Stimulated activated CD4-positive, alpha-beta T cell treated with anti-CD3 and anti-CD28 coated beads, TNF-alpha, amount 100 ng/mL, for 24 hours (primary cell): ENCODE results near the gene PRKAG1.
"Not testable (repeated sequence)": the region's sequence is repeated elsewhere in the genome, so short reads cannot be mapped to it uniquely, and the experiment has no call there.

Experiments used
- DNase-seq, 3 experiments: peaks; one replicate each; pipeline ENCODE4 v3.0.0-alpha.2; 2020; ENCODE audit warnings: low read depth in 3 of 3

PRKAG1 gene

DNA sequence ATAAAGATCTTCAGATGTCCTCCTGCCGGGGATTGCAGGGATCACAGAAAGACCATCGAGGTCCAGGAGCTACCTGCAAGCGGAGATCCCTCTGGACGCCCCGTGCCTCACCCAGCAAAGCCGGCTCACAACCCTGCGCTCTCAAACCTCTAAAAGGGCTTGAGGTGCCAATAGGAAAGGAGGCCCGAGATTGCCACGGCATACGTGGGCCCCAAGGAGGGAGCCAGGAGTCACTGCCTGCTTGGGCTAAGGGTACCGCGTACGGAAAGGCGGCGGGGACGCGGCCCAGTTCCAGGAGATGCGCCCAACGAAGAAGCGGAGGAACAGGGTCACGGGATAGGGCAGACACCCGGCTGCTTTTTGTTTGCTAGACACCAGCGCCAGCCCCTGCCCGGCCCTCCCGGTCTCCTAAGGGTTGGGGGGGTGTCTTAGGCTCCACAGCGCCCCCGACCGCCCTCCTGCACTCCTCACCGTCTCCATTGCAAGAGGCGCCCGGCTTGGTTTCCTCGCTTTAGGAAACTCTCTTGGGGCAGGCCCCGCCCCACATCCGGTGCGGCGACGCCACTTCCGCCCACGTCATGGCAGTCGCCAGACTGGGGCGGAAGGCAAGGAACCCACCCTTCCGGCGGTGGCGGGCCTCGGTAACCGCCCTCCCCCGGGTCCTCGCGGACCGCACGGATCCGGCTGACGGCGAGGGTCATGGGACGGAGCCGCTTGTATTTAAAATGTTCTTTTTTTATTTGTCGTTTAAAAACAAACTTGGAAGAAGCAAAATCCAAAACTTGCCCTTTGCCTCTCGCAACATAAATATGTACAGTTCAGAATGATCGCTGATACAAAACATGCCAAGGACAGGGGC lies at the start of gene PRKAG1:
Gene PRKAG1 (minus strand): TSS at position 516 of the 859 bp plus-strand sequence. CDS start 36 bp downstream, at position 480.
- DNase-seq = peak; percentile 91 to 94 (median 93)

DNA sequence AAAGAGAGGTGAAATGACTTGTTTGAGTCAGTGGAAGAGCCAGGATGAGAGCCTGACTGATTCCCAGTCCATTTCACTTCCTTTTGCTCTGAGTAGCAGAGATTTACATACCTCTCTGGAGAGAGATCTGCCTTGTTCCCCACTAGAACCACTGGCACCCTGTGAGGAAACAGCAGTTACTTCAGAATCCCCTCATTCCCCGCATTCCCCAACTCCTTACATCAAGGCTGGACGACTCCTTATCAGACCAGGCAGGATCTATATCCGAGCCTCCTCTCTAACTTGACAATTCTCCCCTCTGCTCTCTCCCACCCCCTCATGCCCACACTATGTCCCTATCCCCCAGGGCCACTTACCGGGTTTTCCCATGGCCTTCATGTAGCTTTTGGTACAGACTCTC lies 47.5 kb upstream of the PRKAG1 start:
- DNase-seq = no peak

DNA sequence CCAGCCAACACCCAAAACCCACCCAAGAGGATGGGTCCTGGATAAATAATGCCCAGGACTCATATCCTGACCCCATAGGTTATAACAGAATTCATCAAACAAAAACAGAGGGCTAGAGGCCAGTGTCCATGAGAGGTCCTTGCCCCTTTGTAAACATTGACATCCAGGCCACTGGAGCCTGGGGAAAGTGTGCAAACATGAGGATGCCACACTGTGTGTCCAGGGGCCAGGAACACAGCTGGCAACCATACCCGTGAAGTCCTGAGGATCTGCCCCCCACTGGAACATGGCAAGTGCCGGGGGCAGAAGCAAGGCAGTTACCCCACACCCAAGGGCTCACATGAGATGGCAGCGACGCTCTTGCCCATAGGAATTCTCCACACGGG lies 46.2 kb upstream of the PRKAG1 start:
- DNase-seq = no peak

DNA sequence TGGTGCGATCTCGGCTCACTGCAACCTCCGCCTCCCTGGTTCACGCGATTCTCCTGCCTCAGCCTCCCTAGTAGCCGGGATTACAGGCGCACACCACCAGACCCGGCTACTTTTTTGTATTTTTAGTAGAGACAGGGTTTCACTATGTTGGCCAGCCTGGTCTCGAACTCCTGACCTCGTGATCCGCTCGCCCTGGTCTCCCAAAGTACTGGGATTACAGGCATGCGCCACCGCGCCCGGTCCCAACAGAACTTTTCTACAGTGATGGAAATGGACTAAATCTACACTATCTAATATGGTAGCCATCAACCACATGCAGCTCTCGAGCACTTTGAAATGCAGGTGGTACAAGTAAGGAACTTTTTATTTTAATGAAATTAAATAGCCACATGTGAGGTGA lies 43.3 kb upstream of the PRKAG1 start:
- DNase-seq = not testable (repeated sequence)

DNA sequence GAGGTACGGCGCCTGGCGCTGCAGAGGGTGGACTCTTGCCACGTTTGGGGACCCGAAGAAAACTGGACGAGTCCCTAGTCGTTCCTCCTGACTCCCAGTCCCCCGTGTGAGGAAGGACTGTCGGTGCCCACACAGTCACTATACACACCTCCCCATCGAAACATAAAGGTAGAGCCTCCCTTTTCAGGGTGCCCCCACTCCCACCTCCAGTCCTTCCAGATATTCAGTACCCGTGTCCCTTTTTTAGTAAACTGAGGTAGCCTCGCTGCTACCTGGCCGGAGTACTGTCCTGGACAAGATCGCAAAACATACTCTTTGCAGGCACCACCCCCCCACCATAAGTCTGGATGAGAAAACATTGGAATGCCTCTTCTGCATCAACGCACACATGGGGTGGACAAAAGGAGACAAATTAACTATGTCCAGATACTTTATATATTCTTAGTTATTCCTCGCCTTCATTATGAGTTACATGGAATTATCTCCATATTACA lies 42.6 kb upstream of the PRKAG1 start:
- DNase-seq = no peak

DNA sequence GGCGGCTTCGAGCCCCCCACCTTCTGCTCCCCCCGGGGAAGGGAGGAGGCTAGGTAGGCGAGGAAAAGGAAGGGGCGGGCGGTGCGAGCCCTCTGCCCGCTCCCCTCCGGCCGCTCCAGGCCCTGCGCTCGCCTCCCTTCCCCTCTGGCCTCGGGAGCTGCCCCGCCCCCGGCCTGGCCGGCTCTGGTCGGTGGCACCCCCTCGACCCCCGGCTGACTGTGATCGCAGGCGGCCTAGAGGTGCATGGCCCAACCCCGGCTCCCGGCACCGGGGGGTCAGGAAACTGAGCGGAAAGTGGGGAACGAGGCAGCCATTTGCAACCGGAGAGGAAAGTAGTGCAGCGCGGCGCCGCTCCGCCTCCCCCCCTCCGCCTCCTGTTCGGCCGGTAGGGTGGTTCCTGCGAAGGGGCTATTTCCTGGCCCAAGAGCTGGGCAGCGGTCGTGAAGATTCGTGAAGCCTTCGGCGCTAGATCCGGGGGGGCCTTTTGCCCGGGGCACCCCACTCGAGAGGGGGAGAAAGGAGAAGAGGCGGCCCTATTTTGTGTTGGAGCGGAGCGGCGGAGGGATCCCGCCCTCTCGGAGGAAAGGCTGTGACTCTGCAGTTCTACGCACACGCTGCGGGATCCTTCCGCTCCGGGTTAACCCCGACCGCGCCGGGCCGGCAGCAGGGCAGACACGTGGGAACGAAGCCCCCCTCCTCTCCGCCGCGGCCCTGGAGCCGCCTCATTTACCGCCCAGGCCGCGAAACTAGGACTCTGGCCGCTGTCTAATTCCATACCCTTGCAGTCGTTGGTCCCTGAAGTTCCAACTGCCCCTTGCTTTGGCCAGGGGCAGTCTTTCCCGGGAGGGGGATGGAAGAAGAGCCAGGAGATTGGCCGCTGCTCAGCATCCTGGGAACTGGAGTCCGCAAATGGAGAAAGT lies 41.9 kb upstream of the PRKAG1 start, which contains the start of gene KMT2D:
Gene KMT2D (minus strand): TSS at position 558 of the 920 bp plus-strand sequence. CDS start 5,470 bp downstream, outside the sequence.
- DNase-seq = peak; percentile 78 to 89 (median 81)

DNA sequence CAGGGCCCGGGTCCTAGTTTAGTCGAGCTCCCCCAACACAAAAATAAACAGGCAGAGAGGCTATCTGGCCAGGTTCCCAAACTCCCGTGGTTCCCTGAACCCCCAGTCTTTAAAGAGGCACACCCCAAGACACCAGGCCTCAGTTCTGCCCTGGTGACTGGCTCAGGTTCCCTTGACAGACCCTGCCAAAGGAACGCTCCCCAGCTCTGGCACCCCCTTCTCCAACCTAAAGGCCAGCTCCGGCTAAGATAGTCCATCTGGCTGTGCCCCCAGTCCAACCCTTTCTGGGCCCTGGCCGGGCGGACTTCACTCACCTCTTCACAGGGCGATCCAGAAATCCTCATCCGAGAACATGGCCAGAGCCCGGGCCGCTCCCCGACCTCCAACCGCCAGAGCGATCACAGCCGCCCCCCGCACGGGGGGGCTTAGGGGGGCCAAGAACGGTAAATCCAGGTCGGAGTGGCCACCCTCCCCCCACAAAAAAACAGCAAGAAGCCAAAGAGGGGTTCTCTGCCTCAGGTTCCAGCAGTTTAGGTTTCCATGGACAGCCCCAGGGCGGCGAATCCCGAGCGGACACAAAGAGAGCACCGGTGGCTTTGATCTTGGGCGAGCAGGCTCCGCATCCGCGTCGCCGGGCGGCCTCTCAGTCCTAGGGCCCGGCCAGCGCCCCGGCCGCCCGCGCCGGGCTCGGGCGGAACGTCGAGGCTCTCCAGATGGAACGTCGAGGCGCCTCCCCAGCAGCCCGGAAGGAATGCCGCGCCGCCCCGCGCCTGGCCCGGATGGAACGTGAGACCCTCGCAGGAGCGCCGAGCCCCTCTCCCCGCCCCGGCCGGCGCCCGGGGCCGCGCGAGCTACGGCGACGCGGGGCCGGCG lies 41.0 kb upstream of the PRKAG1 start:
- peak in 1 of 3 experiments; percentile 16 for DNase-seq

- no peak for DNase-seq
Measured at GRCh38 chr12:49059045-49059298, 40.4 kb upstream of the PRKAG1 start.

- DNase-seq = no peak
Measured at GRCh38 chr12:49058366-49059044, 39.9 kb upstream of the PRKAG1 start.

GRCh38 chr12:49057888-49058287 lies 39.3 kb upstream of the PRKAG1 start:
- DNase-seq = no peak

DNA sequence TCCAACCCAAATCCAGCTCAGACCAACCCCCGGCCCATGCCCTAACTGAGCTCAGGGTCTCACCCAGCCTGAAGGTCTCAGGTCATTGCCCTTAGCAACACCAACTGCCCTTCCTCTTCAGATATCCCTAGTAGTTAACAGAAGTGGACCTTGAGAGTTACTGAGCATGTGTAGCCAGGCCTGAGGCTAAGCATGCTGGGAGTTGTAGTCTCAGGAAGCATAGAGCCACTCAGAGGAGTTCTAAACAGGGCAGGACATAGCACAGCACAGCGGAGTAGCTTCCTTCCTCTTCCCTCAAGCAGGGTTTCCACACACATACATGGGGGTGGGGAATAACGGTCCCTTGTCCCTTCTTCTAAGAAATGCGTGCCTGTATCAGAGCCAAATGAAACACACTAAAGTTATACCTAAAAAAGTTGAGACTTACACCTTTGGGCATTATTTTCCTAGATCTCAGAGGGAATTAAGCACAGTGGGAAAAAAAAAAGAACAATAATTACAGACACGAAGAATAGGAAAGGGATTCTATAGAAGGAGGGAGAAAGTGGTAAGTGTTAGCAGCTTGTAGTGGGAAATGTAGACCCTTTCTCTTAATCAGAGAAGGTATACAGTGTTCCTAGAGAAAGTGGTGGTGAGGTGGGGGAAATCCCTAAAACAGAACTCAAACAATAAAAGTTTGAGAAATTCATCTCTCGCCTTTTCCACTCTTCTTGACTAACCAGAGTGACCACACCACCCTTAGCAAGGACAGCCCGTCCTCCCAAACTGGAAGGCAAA lies 37.6 kb upstream of the PRKAG1 start:
- peak in 2 of 3 experiments; percentile 22 to 36 for DNase-seq

DNA sequence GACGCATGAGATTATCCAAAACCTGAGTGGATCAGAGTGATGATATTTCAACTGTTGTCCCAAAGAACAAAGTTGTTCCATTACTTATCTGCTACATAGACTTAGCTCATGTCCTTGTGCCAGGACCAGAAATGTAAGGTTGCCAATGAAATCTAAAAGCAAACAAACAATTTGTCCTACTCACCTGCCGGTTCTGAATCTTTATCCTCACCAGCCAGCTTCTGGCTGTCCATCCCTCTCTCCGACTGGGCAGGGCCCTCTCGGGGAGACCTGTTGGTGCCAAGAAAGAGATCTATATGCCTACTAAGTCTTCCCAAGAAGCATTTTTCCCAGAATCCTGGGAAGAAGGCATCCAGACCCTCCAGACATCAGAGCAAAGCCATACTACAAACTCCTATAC lies 36.5 kb upstream of the PRKAG1 start:
- DNase-seq = no peak

DNA sequence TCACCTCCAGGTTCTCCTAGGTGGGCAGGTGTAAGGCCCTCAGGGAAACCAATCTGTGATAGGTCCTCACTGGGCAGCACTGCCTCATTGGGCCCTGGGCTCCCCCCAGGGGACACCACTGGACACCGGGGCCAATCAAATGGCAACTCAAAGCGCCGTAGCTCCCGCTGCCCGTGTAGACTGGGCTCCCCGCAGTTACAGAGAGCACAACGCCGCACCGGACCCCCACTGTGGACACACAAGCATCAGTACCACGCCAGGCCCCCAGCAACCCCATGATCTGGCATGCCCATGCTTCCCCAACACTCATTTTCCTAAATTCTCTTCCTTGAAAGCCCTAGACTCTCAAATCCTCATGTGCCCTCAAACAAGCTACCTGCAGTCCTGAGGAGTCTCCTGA lies 35.9 kb upstream of the PRKAG1 start:
- no peak for DNase-seq

- DNase-seq = no peak
Measured at GRCh38 chr12:49054096-49054495, 35.5 kb upstream of the PRKAG1 start.

GRCh38 chr12:49052451-49053208 lies 34.1 kb upstream of the PRKAG1 start:
- DNase-seq = no peak

DNA sequence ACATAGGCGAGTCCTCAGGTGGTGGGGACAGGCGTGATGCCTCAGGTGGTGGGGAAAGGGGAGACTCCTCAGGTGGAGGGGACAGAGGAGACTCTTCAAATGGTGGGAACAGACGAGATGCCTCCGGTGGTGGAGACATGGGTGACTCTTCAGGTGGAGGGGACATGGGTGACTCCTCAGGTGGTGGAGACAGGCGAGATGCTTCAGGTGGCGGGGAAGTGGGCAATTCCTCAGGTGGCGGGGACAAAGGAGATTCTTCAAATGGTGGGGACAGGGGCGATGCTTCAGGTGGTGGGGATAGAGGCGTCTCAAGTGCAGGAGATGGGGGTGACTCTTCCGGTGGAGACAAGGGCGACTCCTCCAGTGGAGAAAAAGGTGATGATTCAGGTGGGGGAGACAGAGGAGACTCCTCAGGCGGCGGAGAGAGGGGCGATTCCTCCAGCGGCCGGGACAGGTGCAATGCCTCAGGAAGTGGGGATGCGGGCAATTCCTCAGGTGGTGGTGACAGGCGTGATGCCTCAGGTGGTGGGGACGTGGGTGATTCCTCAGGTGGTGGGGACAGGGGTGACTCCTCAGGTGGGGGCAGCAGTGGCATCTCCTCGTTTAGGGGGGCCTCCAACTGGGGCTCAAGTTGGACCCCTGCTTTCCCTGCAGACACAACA lies 33.3 kb upstream of the PRKAG1 start:
- no peak for DNase-seq

DNA sequence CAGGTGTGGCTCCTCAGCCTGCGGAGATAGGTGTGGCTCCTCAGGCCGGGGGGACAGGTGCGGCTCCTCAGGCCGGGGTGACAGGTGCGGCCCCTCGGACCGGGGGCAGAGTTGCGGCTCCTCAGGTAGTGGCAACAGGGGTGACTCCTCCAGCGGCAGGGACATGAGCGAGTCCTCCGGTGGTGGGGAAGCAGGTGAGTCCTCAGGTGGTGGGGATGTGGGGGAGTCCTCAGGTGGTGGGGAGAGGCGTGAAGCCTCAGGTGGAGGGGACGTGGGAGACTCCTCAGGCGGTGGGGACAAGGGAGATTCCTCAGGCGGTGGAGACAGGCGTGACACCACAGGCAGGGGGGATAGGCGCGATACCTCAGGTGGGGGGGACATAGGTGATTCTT lies 32.8 kb upstream of the PRKAG1 start:
- DNase-seq = no peak

DNA sequence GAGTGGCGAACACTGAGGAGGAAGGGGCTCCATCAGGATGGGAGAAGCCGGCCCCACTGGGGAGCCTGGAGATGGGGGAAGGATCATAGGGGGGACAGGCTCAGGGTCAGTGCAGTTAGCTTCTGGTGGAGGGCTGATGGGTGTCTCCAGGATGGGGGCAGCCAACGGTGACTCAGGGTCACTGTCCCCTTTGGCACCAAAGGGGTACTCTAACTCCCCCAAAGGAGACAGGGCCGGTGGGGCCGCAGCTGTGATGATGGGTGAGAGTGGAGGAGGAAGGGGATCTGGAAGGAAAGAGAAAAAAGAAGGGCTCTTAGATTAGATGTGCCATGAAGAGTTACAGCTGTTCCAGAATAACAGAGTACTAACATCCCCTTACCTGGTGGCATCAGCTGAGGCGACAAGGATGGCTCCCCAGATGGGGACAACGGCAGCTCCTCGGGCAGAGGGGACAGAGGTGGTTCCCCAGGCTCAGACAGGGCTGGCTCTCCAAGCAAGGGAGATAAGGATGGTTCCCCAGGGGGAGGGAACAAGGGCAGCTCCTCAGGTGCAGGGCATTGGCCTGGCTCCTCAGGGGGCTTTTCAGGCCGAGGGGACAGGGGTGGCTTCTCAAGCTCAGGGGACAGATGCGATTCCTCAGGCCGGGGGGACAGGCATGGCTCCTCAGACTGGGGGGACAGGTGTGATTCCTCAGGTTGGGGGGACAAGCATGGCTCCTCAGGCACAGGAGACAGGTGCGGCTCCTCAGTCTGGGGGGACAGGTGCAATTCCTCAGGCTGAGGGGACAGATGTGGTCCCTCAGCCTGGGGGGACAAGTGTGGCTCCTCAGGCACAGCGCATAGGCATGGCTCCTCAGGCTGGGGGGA lies 32.2 kb upstream of the PRKAG1 start:
- DNase-seq = no peak
